Caco-2 (cell line): ENCODE data around the gene PPT1. TPM values are rescaled to one million over a fixed set of nuclear protein-coding genes. Genes with fewer than 3 reads are reported as not detected.

Source experiments
- BruUV-seq: library from RNA; stranded (reverse); fragments of 400-500 nt; replicated peaks from 2 replicates; lab custom pipeline; 2021; lab: Mats Ljungman, UMichigan
- CTCF ChIA-PET: fragments of 300-600 bp; sonication (Branson Sonifier 250); formaldehyde crosslinking; loops from one replicate; lab custom pipeline; 2022; ENCODE audit warnings: antibody characterized with exemption; lab: Charles Lee
- POLR2A ChIA-PET: fragments of 300-600 bp; sonication (Branson Sonifier 250); formaldehyde crosslinking; loops from one replicate; lab custom pipeline; 2022; ENCODE audit warnings: antibody characterized with exemption; lab: Charles Lee
- DNase-seq, 2 experiments: peaks; one replicate each; pipeline versions ENCODE4 v3.0.0 to v3.0.0-alpha.2; 2020 to 2022
- H3K27me3 ChIP-seq: replicated peaks from 2 replicates; pipeline ENCODE4 v1.6.0; 2011; ENCODE audit warnings: low read length; ENCODE audit not compliant: control insufficient read depth, insufficient read depth
- H3K36me3 ChIP-seq: 2 replicates; pipeline ENCODE4 v1.5.1; 2011; ENCODE audit warnings: low read length; ENCODE audit not compliant: control insufficient read depth, insufficient read depth
- H3K4me1 ChIP-seq: fragments of 250-450 bp; sonication (Bioruptor Pico); 2 replicates; pipeline ENCODE4 v1.5.1; 2020; ENCODE audit warnings: mild to moderate bottlenecking
- H3K4me3 ChIP-seq: 2 replicates; pipeline ENCODE4 v1.5.1; 2011; ENCODE audit warnings: low read depth, mild to moderate bottlenecking, control low read depth, low read length
- H3K9me3 ChIP-seq: fragments of 250-450 bp; sonication (Bioruptor Pico); 2 replicates; pipeline ENCODE4 v1.5.1; 2020; ENCODE audit warnings: mild to moderate bottlenecking, moderate library complexity
- H3K27ac Mint-ChIP-seq: one replicate; pipeline ENCODE4 v1.8.0; 2022; ENCODE audit warnings: mixed read lengths; ENCODE audit not compliant: unreplicated experiment
- H3K27me3 Mint-ChIP-seq: one replicate; pipeline ENCODE4 v1.8.0; 2022; ENCODE audit warnings: mixed read lengths; ENCODE audit not compliant: insufficient read depth, unreplicated experiment
- H3K36me3 Mint-ChIP-seq: one replicate; pipeline ENCODE4 v1.8.0; 2022; ENCODE audit warnings: mild to moderate bottlenecking, mixed read lengths; ENCODE audit not compliant: insufficient read depth, unreplicated experiment
- H3K4me1 Mint-ChIP-seq: one replicate; pipeline ENCODE4 v1.8.0; 2022; ENCODE audit warnings: low read depth, mixed read lengths; ENCODE audit not compliant: unreplicated experiment
- H3K4me3 Mint-ChIP-seq: one replicate; pipeline ENCODE4 v1.8.0; 2022; ENCODE audit warnings: mild to moderate bottlenecking, moderate library complexity, mixed read lengths; ENCODE audit not compliant: unreplicated experiment
- H3K9me3 Mint-ChIP-seq: one replicate; pipeline ENCODE4 v1.8.0; 2022; ENCODE audit warnings: mixed read lengths; ENCODE audit not compliant: unreplicated experiment
- intact Hi-C: fragments of 100-400 bp; cut with micrococcal nuclease; formaldehyde crosslinking; loops from one replicate; pipeline ENCODE4 v1.10.0; 2022; ENCODE audit not compliant: unreplicated experiment
- total RNA-seq: library from RNA; stranded (reverse); gene quantifications from 2 replicates; pipeline ENCODE4 v1.2.3, GENCODE V29; 2022
- TF ChIP-seq, protein P1 (sequence below), 2 experiments: fragments of 200-600 bp in 1 of 2; IDR thresholded peaks; 1 replicate in 1 of 2; 2 replicates in 1 of 2; pipeline versions ENCODE4 v1.5.1 to v1.8.0; 2011 to 2022; ENCODE audit warnings: antibody characterized with exemption in 1 of 2, control low read depth in 1 of 2, inconsistent platforms in 1 of 2, low read depth in 1 of 2, low read length in 1 of 2, mild to moderate bottlenecking in 1 of 2, moderate library complexity in 1 of 2; ENCODE audit not compliant: insufficient read depth in 1 of 2, severe bottlenecking in 1 of 2, unreplicated experiment in 1 of 2

Gene PPT1
- total RNA-seq, 1 experiment from 2014 or later: 144 TPM

DNA sequence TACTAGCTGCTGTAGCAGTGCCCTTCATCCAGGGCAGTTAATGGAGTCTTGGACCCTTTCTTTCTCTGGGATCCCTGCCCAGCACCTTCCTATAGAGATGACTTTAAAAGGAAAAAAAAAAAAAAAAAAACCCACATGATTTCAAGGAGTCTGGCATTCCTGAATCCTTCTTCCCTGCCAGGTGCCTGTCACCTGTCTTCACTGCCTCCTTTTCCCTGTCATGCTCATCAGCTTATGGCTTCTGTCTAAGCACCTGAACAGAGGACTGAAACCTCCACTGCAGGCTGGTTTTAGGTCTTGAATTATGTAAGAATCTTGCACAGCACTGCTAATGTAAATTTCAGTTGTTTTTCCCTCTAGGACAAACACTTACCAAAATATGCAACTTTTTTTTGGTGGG lies 24.9 kb downstream of the PPT1 start:
- Histone ChIP-seq H3K27me3 (no peaks in the 10 kb centered on the region), H3K4me1 (no peaks in the 10 kb centered on the region), H3K36me3 (no peaks in the 10 kb centered on the region; the same call in 1 of the 2 replicates), H3K9me3 (no peaks in the 10 kb centered on the region), H3K4me3 (no peak overlapping the region)
- H3K27me3 Mint-ChIP-seq: no peaks in the 10 kb centered on the region
- TSS peak; percentile 78 for BruUV-seq
- TF ChIP-seq, protein P1, sequence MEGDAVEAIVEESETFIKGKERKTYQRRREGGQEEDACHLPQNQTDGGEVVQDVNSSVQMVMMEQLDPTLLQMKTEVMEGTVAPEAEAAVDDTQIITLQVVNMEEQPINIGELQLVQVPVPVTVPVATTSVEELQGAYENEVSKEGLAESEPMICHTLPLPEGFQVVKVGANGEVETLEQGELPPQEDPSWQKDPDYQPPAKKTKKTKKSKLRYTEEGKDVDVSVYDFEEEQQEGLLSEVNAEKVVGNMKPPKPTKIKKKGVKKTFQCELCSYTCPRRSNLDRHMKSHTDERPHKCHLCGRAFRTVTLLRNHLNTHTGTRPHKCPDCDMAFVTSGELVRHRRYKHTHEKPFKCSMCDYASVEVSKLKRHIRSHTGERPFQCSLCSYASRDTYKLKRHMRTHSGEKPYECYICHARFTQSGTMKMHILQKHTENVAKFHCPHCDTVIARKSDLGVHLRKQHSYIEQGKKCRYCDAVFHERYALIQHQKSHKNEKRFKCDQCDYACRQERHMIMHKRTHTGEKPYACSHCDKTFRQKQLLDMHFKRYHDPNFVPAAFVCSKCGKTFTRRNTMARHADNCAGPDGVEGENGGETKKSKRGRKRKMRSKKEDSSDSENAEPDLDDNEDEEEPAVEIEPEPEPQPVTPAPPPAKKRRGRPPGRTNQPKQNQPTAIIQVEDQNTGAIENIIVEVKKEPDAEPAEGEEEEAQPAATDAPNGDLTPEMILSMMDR (IDR thresholded peaks at IDR 0.05; ENCODE audit: insufficient read depth in 1 of 2, low read depth in 1 of 2, low read length in 1 of 2, severe bottlenecking in 1 of 2, unreplicated experiment in 1 of 2): no peak
- ChIA-PET POLR2A (no interaction called here), CTCF (interaction anchor here (1.2 kb wide), 1 partner anchor 80 kb away, joined by 3 read pairs; no protein-coding TSS in a partner anchor)
- intact Hi-C loops: loop anchor here (10.0 kb wide), 1 partner anchor 233 kb away; no protein-coding TSS in a partner anchor
- no peaks in the 10 kb centered on the region for H3K4me1 Mint-ChIP-seq
- H3K27ac Mint-ChIP-seq: no peak overlapping the region
- H3K36me3 Mint-ChIP-seq: peaks cover 65% of the 10 kb centered on the region
- H3K4me3 Mint-ChIP-seq: no peak overlapping the region
- DNase-seq: no peak
- H3K9me3 Mint-ChIP-seq: no peaks in the 10 kb centered on the region

DNA sequence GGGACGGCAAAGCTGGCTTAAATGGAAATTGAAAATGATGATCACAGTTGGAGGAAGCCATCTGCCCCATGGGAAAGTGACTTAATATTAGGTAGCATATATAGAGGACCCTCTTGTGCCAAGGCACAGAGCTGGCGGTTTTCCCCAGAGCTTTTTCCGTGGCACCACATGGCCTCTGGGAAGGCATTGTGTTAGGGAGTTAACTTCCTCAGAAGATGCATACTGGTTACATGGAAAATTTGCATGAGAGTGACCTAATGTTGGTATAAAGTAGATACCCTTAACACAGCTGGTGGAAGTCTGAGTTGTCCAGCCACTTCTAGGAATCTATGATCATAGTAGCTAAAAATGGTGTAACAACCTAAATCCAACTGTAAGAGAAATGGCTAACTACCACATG lies 29.2 kb downstream of the PPT1 start:
- no peaks in the 10 kb centered on the region for H3K36me3 ChIP-seq
- CTCF ChIA-PET: no interaction called here
- no peaks in the 10 kb centered on the region for H3K9me3 Mint-ChIP-seq
- H3K4me1 ChIP-seq: no peaks in the 10 kb centered on the region
- H3K27me3 Mint-ChIP-seq: no peaks in the 10 kb centered on the region
- H3K27me3 ChIP-seq: no peaks in the 10 kb centered on the region
- no peak overlapping the region for H3K4me3 Mint-ChIP-seq
- TF ChIP-seq, protein P1 (IDR thresholded peaks at IDR 0.05; ENCODE audit: insufficient read depth in 1 of 2, low read depth in 1 of 2, low read length in 1 of 2, severe bottlenecking in 1 of 2, unreplicated experiment in 1 of 2): no peak
- no peak for DNase-seq
- H3K4me3 ChIP-seq: no peak overlapping the region
- POLR2A ChIA-PET: interaction anchor here (0.6 kb wide), 1 partner anchor 17 kb away, joined by 3 read pairs; no protein-coding TSS in a partner anchor
- peaks cover 74% of the 10 kb centered on the region for H3K36me3 Mint-ChIP-seq
- no peak overlapping the region for H3K27ac Mint-ChIP-seq
- no peaks in the 10 kb centered on the region for H3K9me3 ChIP-seq
- H3K4me1 Mint-ChIP-seq: no peaks in the 10 kb centered on the region
- intact Hi-C loops: no loop called here
- no TSS peak for BruUV-seq

DNA sequence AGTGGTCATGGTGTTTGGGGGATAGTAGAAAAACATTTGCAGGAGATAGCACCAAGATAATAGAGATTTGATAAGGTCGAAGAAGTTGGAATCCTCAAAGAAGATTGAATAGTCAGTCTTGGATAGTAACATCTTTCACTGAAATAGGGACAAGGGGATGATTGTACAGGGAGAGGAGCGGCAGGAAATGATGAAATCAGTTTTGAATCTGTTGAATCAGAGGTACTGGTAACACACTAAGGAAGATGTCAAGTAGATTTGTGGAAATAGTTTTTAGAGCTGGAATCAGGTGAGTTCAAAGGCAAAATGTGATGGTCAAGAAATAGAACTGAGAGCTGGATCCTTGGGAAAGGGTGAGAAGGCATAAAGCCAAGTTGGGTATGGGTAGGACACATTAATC lies 30.0 kb downstream of the PPT1 start:
- Mint-ChIP-seq H3K9me3 (no peaks in the 10 kb centered on the region), H3K4me1 (no peaks in the 10 kb centered on the region), H3K27ac (peak overlapping the region; percentile 7), H3K4me3 (no peak overlapping the region), H3K27me3 (no peaks in the 10 kb centered on the region), H3K36me3 (peaks cover 66% of the 10 kb centered on the region)
- BruUV-seq: no TSS peak
- no peak for DNase-seq
- no peaks in the 10 kb centered on the region for H3K9me3 ChIP-seq
- H3K36me3 ChIP-seq: no peaks in the 10 kb centered on the region
- no peak overlapping the region for H3K4me3 ChIP-seq
- no peaks in the 10 kb centered on the region for H3K4me1 ChIP-seq
- CTCF ChIA-PET: no interaction called here
- no peaks in the 10 kb centered on the region for H3K27me3 ChIP-seq
- intact Hi-C loops: no loop called here
- TF ChIP-seq, protein P1 (IDR thresholded peaks at IDR 0.05; ENCODE audit: insufficient read depth in 1 of 2, low read depth in 1 of 2, low read length in 1 of 2, severe bottlenecking in 1 of 2, unreplicated experiment in 1 of 2): no peak
- POLR2A ChIA-PET: interaction anchor here (0.6 kb wide), 1 partner anchor 17 kb away, joined by 3 read pairs; no protein-coding TSS in a partner anchor
